HK-2 (cell line): ENCODE results near the gene LRFN2.
A peak's percentile ranks its signal among the peaks of the same experiment; 100 is the strongest.

ENCODE experiments used
- DNase-seq: peaks from one replicate; pipeline ENCODE4 v3.0.0-alpha.2; 2018; ENCODE audit not compliant: unreplicated experiment

Gene LRFN2

DNA sequence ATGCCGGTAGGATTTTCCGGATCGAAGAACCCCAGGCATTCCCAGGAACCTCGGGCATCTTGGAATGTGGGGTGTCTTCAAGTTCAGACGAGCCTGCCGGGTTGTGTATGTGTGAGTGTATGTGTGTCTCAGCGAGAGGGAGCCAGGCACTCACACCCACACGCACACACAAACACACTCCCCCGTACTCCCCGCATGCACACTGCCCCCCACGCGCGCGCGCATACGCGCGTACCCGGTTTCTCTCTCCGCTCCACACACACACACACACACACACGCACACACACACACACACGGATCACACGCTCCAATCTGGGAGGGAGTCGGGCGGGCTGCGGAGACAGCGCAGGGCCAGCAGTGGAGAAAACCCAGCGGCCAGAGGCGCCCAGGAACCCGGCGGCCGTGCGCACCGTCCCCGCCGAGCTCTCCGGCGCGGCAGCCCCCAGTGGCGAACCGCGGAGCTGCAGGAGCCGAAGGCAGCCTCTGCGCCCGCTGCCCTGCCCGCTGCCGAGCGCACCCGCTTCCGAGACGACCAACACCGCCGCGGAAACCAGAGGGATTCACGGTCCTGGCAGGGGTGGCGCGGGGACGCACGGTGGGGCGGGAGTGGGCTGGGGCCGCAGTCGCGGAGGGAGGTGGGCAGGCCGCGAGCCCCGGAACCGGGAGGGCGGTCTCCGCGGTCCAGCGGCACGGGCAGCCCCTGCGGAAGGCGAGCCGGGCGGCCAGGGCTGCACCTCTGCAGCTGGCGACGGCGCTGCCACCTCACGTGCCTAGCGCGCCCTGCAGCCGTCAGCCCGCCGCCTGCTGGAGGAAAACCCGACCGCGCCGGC lies at the start of gene LRFN2:
LRFN2 (minus strand) TSS at position 125 of the 830 bp plus-strand sequence.
- peak; percentile 73 for DNase-seq

- DNase-seq: no peak
Observed at GRCh38 chr6:40634429-40634828, 47.3 kb upstream of the LRFN2 start.

- no peak for DNase-seq
Observed at GRCh38 chr6:40631744-40632143, 44.6 kb upstream of the LRFN2 start.

- no peak for DNase-seq
Observed at GRCh38 chr6:40630488-40630887, 43.3 kb upstream of the LRFN2 start.

- DNase-seq: no peak
Observed at GRCh38 chr6:40630051-40630450, 42.9 kb upstream of the LRFN2 start.

DNA sequence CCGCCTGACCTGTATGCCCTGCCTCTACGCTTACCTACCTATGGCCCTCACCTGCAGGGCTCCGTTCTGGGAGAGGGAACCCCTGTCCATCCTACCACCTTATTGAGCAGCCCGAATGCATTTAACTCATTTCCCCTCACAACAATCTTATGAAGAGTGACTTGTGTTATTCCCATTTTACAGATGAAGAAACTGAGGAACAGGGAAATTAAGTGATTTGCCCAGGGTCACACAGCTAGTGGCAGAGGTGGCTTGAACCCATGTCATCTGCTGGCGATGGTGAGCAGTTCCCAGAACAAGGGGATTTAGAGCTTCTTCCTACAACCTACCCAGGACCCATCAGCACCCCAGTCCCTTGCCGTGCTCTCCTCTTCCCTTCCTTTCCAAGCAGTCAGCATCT lies 42.3 kb upstream of the LRFN2 start:
- no peak for DNase-seq

DNA sequence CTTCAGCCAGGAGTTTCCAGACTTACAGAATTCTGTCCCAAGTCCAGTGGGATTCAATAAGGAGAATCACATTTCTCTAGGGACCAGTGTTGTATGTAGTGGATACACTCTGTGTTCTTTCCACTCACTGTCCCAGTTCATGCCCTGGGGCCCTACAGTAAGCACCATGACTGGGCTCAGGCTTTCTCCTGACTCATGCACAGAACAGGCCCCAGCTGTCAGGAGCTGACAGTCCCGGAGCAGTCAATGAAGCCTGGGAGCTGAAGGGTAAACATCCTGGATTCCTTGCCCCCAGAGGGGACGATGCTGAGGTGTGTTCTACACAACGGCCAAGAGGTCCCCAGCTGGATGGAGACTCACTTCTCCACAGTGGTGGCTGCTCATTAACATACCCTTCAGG lies 40.2 kb upstream of the LRFN2 start:
- DNase-seq: no peak

DNA sequence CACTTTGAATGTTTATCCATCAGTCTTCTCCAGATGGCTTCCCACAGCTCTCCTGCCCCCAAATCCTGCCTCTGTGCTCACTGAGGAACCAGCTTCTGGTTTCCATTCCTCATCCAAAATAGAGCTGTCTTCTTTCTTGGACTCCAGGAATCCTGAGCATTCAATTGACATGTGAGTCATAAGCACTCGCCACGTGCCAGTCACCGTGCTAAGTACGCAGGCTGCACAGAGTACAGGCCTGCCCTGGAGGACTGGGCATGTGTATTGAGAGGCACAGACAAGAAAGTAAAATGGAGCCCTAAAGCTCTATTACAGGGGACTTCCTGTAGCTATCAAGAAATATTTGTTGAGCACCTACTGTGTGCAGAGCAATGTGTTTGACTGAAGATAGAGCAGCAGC lies 39.7 kb upstream of the LRFN2 start:
- DNase-seq: no peak

- no peak for DNase-seq
Observed at GRCh38 chr6:40623932-40624331, 36.8 kb upstream of the LRFN2 start.

DNA sequence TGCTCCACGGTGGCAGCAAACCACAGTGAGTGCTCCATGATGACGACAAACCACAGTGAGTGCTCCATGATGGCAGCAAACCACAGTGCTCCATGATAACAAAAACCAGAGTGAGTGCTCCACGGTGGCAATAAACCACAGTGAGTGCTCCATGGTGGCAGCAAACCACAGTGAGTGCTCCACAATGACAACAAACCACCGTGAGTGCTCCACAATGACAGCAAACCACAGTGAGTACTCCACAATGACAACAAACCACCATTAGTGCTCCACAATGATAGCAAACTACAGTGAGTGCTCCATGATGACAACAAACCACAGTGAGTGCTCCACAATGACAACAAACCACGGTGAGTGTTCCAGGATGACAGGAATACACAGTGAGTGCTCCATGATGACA lies 36.0 kb upstream of the LRFN2 start:
- no peak for DNase-seq

GRCh38 chr6:40620574-40621240 lies 33.5 kb upstream of the LRFN2 start:
- no peak for DNase-seq

- DNase-seq: no peak
Observed at GRCh38 chr6:40614671-40615070, 27.5 kb upstream of the LRFN2 start.

DNA sequence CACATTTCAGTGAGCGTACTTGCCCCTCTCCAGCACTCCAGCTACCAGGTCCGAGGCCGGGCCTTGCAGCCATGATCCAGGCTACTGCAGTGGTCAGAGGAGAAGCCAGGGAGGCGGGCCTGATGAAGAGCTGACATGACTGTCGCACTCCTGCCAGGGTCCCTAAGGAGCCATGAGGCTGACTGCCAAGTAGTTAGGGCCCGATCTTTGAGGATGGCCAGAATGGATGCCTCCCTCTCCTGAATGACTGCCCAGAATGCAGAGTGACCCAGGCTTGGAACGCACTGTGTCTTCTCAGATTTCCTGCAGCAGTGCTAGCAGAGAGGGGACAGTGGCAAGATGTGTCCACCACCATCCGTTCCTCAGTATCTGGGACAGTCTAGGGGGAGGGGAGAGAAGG lies 24.7 kb upstream of the LRFN2 start:
- no peak for DNase-seq

DNA sequence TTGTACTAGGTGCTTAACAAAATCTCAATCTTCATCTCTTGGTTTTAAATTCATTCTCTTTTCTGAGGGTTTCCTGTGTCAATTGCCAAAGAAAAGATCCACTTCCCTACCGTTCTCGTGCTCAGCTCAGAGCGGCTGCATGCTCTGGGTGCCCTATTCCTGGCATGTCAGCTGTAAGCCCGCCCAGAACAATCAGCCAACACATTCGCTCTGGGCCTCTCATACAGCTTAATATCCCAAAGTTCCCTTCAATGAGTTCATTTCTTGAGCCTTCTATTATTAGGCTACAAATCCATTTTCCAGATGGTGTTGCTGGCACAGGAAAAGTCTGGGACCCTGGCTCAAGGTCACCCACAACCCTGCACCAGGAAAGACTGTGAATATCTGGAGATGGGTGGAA lies 24.3 kb upstream of the LRFN2 start:
- DNase-seq: no peak

DNA sequence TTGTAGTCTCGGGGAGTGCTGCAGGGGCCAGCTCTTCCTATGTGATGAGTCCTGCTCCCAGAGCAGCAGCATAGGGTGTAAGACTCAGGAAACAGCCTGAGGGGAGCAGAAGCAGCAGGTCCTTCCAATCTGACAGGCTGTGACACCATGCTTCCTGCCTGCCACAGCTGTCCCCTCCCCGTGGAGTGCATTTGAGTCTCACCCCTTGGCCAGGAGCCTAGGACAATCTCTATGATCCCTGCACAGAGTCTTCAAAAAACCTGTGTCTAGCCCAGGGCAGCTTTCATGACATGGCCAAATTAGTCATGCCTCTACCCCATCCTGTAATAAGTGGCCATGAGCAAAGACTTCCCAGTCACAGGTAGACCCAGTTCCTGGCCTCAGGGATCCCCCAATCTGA lies 23.1 kb upstream of the LRFN2 start:
- DNase-seq: no peak

- no peak for DNase-seq
Observed at GRCh38 chr6:40606981-40607380, 19.8 kb upstream of the LRFN2 start.

GRCh38 chr6:40606526-40606925 lies 19.4 kb upstream of the LRFN2 start:
- DNase-seq: no peak

- no peak for DNase-seq
Observed at GRCh38 chr6:40604082-40604481, 16.9 kb upstream of the LRFN2 start.

GRCh38 chr6:40599555-40599954 lies 12.4 kb upstream of the LRFN2 start:
- no peak for DNase-seq

DNA sequence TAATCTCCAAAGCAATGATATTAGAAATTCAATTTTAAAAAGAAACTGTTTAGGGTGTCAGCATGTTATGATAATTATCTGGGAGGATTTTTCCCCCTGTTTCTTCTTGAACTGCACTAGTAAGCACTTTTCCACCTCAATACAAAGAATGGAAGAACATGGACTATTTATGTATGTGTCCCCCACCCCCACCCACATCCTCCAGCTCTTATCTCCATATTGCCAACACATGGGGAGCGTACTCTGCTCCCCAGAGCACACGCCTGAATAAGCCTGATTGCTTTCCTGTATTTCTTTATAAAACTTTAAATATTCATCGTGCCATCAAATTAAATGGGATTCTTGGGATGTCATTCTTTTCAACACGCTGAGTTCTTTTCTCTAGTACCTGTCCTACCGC lies 11.4 kb upstream of the LRFN2 start:
- DNase-seq: no peak

- DNase-seq: no peak
Observed at GRCh38 chr6:40597301-40597700, 10.1 kb upstream of the LRFN2 start.

GRCh38 chr6:40588480-40588879 lies 1.3 kb upstream of the LRFN2 start:
- DNase-seq: no peak

DNA sequence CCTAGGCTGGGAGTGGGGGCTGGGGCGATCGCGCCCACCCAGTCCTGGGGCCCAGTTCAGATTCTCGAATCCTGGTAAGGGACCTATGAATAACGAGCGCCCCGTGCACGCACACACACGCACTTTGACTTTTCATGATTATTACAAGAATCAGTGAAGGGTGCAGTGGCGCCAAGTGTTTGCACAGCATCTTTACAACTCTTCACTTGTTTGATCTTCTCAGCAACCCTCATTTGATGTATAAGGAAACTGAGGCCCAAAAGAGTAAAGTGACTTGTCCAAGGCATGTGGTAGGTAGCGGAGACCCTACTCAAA lies 863 bp upstream of the LRFN2 start:
- no peak for DNase-seq
